Activated naive CD4-positive, alpha-beta T cell treated with anti-CD3 and anti-CD28 coated beads for 36 hours (primary cell): Measurements from ENCODE around the gene KIF6. TPM values are rescaled to one million over a fixed set of nuclear protein-coding genes. Genes with fewer than 3 reads are reported as not detected.

Source experiments
- CTCF ChIA-PET: fragments of 350-600 bp; sonication (Branson Sonifier 250); formaldehyde crosslinking; loops from one replicate; lab custom pipeline; 2021; ENCODE audit warnings: antibody characterized with exemption; lab: Charles Lee
- DNase-seq: peaks from one replicate; pipeline ENCODE4 v3.0.0-alpha.2; 2020
- H3K27ac Mint-ChIP-seq: one replicate; pipeline ENCODE4 v1.8.0; 2021; ENCODE audit warnings: mild to moderate bottlenecking, mixed read lengths
- H3K27me3 Mint-ChIP-seq: one replicate; pipeline ENCODE4 v1.8.0; 2021; ENCODE audit warnings: low read depth, mixed read lengths
- H3K36me3 Mint-ChIP-seq: one replicate; pipeline ENCODE4 v1.8.0; 2021; ENCODE audit warnings: low read depth, mixed read lengths
- H3K4me1 Mint-ChIP-seq: one replicate; pipeline ENCODE4 v1.8.0; 2021; ENCODE audit warnings: low read depth, mixed read lengths
- H3K4me3 Mint-ChIP-seq: one replicate; pipeline ENCODE4 v1.8.0; 2021; ENCODE audit warnings: mild to moderate bottlenecking, moderate library complexity, mixed read lengths
- H3K9me3 Mint-ChIP-seq: one replicate; pipeline ENCODE4 v1.8.0; 2021; ENCODE audit warnings: mixed read lengths
- intact Hi-C: fragments of 100-400 bp; cut with micrococcal nuclease; formaldehyde crosslinking; loops from one replicate; pipeline ENCODE4 v1.15.1; 2023
- total RNA-seq, 2 experiments: library from RNA; stranded (reverse); gene quantifications; one replicate each; pipeline ENCODE4 v1.2.3, GENCODE V29; 2021

The KIF6 gene
- total RNA-seq, 2 experiments from 2014 or later = 0.10 to 0.30 TPM

GRCh38 chr6:39669973-39670342 is 55.2 kb downstream of the KIF6 start:
- Mint-ChIP-seq H3K9me3 (peaks cover 3% of the 10 kb centered on the region), H3K4me3 (no peak overlapping the region), H3K27me3 (peaks cover 33% of the 10 kb centered on the region), H3K27ac (no peak overlapping the region), H3K36me3 (no peaks in the 10 kb centered on the region), H3K4me1 (no peaks in the 10 kb centered on the region)
- intact Hi-C loops = no loop called here
- CTCF ChIA-PET = no interaction called here
- no peak for DNase-seq

- DNase-seq = no peak
- CTCF ChIA-PET = no interaction called here
- Mint-ChIP-seq H3K4me1 (no peaks in the 10 kb centered on the region), H3K9me3 (peaks cover 3% of the 10 kb centered on the region), H3K4me3 (no peak overlapping the region), H3K27ac (no peak overlapping the region), H3K27me3 (peaks cover 29% of the 10 kb centered on the region), H3K36me3 (no peaks in the 10 kb centered on the region)
- intact Hi-C loops = no loop called here
These were observed 55.8 kb downstream of the KIF6 start for GRCh38 chr6:39669207-39669972.

GRCh38 chr6:39666706-39667489 is 58.3 kb downstream of the KIF6 start:
- CTCF ChIA-PET = interaction anchor here (0.6 kb wide), 1 partner anchor 19 kb away, joined by 4 read pairs; no protein-coding TSS in a partner anchor
- no peak for DNase-seq
- Mint-ChIP-seq H3K4me3 (no peak overlapping the region), H3K4me1 (no peaks in the 10 kb centered on the region), H3K27ac (no peak overlapping the region), H3K36me3 (no peaks in the 10 kb centered on the region), H3K9me3 (no peaks in the 10 kb centered on the region), H3K27me3 (peaks cover 28% of the 10 kb centered on the region)
- intact Hi-C loops = no loop called here

- intact Hi-C loops = no loop called here
- Mint-ChIP-seq H3K36me3 (no peaks in the 10 kb centered on the region), H3K9me3 (no peaks in the 10 kb centered on the region), H3K4me3 (no peak overlapping the region), H3K4me1 (no peaks in the 10 kb centered on the region), H3K27me3 (peaks cover 25% of the 10 kb centered on the region), H3K27ac (no peak overlapping the region)
- CTCF ChIA-PET = no interaction called here
- DNase-seq = no peak
These were observed 59.3 kb downstream of the KIF6 start for GRCh38 chr6:39665861-39666260.

- CTCF ChIA-PET = no interaction called here
- Mint-ChIP-seq H3K4me3 (no peak overlapping the region), H3K36me3 (no peaks in the 10 kb centered on the region), H3K4me1 (no peaks in the 10 kb centered on the region), H3K27me3 (peaks cover 20% of the 10 kb centered on the region), H3K27ac (no peak overlapping the region), H3K9me3 (no peaks in the 10 kb centered on the region)
- intact Hi-C loops = no loop called here
- DNase-seq = no peak
These were observed 61.0 kb downstream of the KIF6 start for GRCh38 chr6:39664173-39664572.

- Mint-ChIP-seq H3K36me3 (no peaks in the 10 kb centered on the region), H3K4me3 (no peak overlapping the region), H3K27me3 (no peaks in the 10 kb centered on the region), H3K4me1 (no peaks in the 10 kb centered on the region), H3K9me3 (no peaks in the 10 kb centered on the region), H3K27ac (no peak overlapping the region)
- CTCF ChIA-PET = no interaction called here
- no peak for DNase-seq
- intact Hi-C loops = no loop called here
These were observed 67.7 kb downstream of the KIF6 start for GRCh38 chr6:39657355-39658135.

- no peak overlapping the region for H3K27ac Mint-ChIP-seq
- H3K4me1 Mint-ChIP-seq = no peaks in the 10 kb centered on the region
- CTCF ChIA-PET = interaction anchor here (0.6 kb wide), 1 partner anchor 189 kb away, joined by 3 read pairs; no protein-coding TSS in a partner anchor
- H3K36me3 Mint-ChIP-seq = no peaks in the 10 kb centered on the region
- intact Hi-C loops = no loop called here
- no peak for DNase-seq
- H3K9me3 Mint-ChIP-seq = no peaks in the 10 kb centered on the region
- peaks cover 3% of the 10 kb centered on the region for H3K27me3 Mint-ChIP-seq
- H3K4me3 Mint-ChIP-seq = no peak overlapping the region
These were observed 71.1 kb downstream of the KIF6 start for GRCh38 chr6:39654121-39654520.

GRCh38 chr6:39653612-39654011 is 71.6 kb downstream of the KIF6 start:
- no peaks in the 10 kb centered on the region for H3K4me1 Mint-ChIP-seq
- CTCF ChIA-PET = interaction anchor here (0.6 kb wide), 1 partner anchor 189 kb away, joined by 3 read pairs; no protein-coding TSS in a partner anchor
- no peaks in the 10 kb centered on the region for H3K36me3 Mint-ChIP-seq
- intact Hi-C loops = no loop called here
- DNase-seq = no peak
- no peak overlapping the region for H3K27ac Mint-ChIP-seq
- no peak overlapping the region for H3K4me3 Mint-ChIP-seq
- peaks cover 3% of the 10 kb centered on the region for H3K27me3 Mint-ChIP-seq
- H3K9me3 Mint-ChIP-seq = no peaks in the 10 kb centered on the region

- Mint-ChIP-seq H3K27ac (no peak overlapping the region), H3K4me1 (no peaks in the 10 kb centered on the region), H3K4me3 (no peak overlapping the region), H3K36me3 (no peaks in the 10 kb centered on the region), H3K9me3 (no peaks in the 10 kb centered on the region), H3K27me3 (peaks cover 6% of the 10 kb centered on the region)
- CTCF ChIA-PET = no interaction called here
- intact Hi-C loops = no loop called here
- DNase-seq = no peak
These were observed 75.2 kb downstream of the KIF6 start for GRCh38 chr6:39649996-39650395.

GRCh38 chr6:39646751-39647420 is 78.3 kb downstream of the KIF6 start:
- CTCF ChIA-PET = no interaction called here
- no peak for DNase-seq
- Mint-ChIP-seq H3K36me3 (no peaks in the 10 kb centered on the region), H3K27ac (no peak overlapping the region), H3K4me1 (no peaks in the 10 kb centered on the region), H3K4me3 (no peak overlapping the region), H3K9me3 (no peaks in the 10 kb centered on the region), H3K27me3 (peaks cover 6% of the 10 kb centered on the region)
- intact Hi-C loops = no loop called here

GRCh38 chr6:39642270-39642669 is 82.9 kb downstream of the KIF6 start:
- no peaks in the 10 kb centered on the region for H3K36me3 Mint-ChIP-seq
- intact Hi-C loops = no loop called here
- peaks cover 10% of the 10 kb centered on the region for H3K27me3 Mint-ChIP-seq
- no peak for DNase-seq
- H3K9me3 Mint-ChIP-seq = no peaks in the 10 kb centered on the region
- CTCF ChIA-PET = no interaction called here
- H3K4me1 Mint-ChIP-seq = no peaks in the 10 kb centered on the region
- no peak overlapping the region for H3K27ac Mint-ChIP-seq
- H3K4me3 Mint-ChIP-seq = no peak overlapping the region
